DND-41 (cell line): Measurements from ENCODE around the gene FAM83G.

Experiments used
- ATAC-seq: fragments of 200-7000 bp; cut with Tn5 transposase; 3 replicates; pipeline ENCODE4 v1.9.1; 2021; ENCODE audit warnings: low read depth; ENCODE audit not compliant: insufficient read depth
- DNase-seq: peaks from one replicate; pipeline ENCODE4 v3.0.0-alpha.2; 2020
- H2AFZ ChIP-seq: 2 replicates; pipeline ENCODE4 v1.6.0; 2012; ENCODE audit warnings: low read depth, low read length
- H3K27ac ChIP-seq: 2 replicates; pipeline ENCODE4 v1.5.1; 2012; ENCODE audit warnings: low read length, inconsistent platforms
- H3K27me3 ChIP-seq: fragments of 200-600 bp; sonication (generic); 2 replicates; pipeline ENCODE4 v1.6.0; 2012; ENCODE audit warnings: low read length, mild to moderate bottlenecking, inconsistent platforms; ENCODE audit not compliant: insufficient read depth, poor library complexity
- H3K36me3 ChIP-seq: 2 replicates; pipeline ENCODE4 v1.5.1; 2012; ENCODE audit warnings: low read length, inconsistent platforms; ENCODE audit not compliant: insufficient read depth
- H3K4me1 ChIP-seq: 2 replicates; pipeline ENCODE4 v1.5.1; 2012; ENCODE audit warnings: mild to moderate bottlenecking, low read length; ENCODE audit not compliant: insufficient read depth
- H3K4me2 ChIP-seq: 2 replicates; pipeline ENCODE4 v1.6.0; 2012; ENCODE audit warnings: mild to moderate bottlenecking, moderate library complexity, low read length, inconsistent platforms; ENCODE audit not compliant: insufficient read depth
- H3K4me3 ChIP-seq, 2 experiments: fragments of 200-600 bp in 1 of 2; shearing (Covaris generic) in 1 of 2; 2 replicates each; pipeline ENCODE4 v1.5.1; 2012 to 2016; ENCODE audit warnings: inconsistent platforms in 2 of 2, low read length in 2 of 2, mild to moderate bottlenecking in 2 of 2, low read depth in 1 of 2, moderate library complexity in 1 of 2
- H3K79me2 ChIP-seq: 2 replicates; pipeline ENCODE4 v1.6.0; 2012; ENCODE audit warnings: low read length, inconsistent platforms; ENCODE audit not compliant: insufficient read depth
- H3K9ac ChIP-seq: 2 replicates; pipeline ENCODE4 v1.6.0; 2012; ENCODE audit warnings: low read depth, mild to moderate bottlenecking, inconsistent platforms, low read length, moderate library complexity
- H3K9me3 ChIP-seq: 2 replicates; pipeline ENCODE4 v1.5.1; 2012; ENCODE audit warnings: low read length, moderate library complexity, mild to moderate bottlenecking, inconsistent platforms; ENCODE audit not compliant: insufficient read depth, severe bottlenecking
- H4K20me1 ChIP-seq: 2 replicates; pipeline ENCODE4 v1.6.0; 2012; ENCODE audit warnings: low read length; ENCODE audit not compliant: insufficient read depth
- CTCF ChIP-seq: IDR thresholded peaks from 2 replicates; pipeline ENCODE4 v1.5.1; 2012; ENCODE audit warnings: borderline replicate concordance, low read length, moderate library complexity, mild to moderate bottlenecking; ENCODE audit not compliant: poor library complexity, severe bottlenecking; ENCODE audit errors: extremely low read depth
- EZH2 ChIP-seq: IDR thresholded peaks from 3 replicates; pipeline ENCODE4 v1.6.1; 2012; ENCODE audit warnings: borderline replicate concordance, low read depth, mild to moderate bottlenecking, moderate library complexity, low read length, inconsistent platforms; ENCODE audit not compliant: severe bottlenecking

FAM83G gene

GRCh38 chr17:18959071-18959844 lies 45.3 kb downstream of the FAM83G start:
- H3K79me2 ChIP-seq = no peaks in the 10 kb centered on the region
- ATAC-seq (no peak), DNase-seq (no peak)
- no peak overlapping the region for H3K4me3 ChIP-seq
- no peak for TF ChIP-seq CTCF
- no peak for TF ChIP-seq EZH2
- H4K20me1 ChIP-seq = peaks cover 10% of the 10 kb centered on the region
- peaks cover 8% of the 10 kb centered on the region for H3K4me1 ChIP-seq
- H3K27ac ChIP-seq = no peak overlapping the region
- H3K27me3 ChIP-seq = no peaks in the 10 kb centered on the region
- H3K4me2 ChIP-seq = no peak overlapping the region
- H2AFZ ChIP-seq = no peak overlapping the region
- H3K9me3 ChIP-seq = no peaks in the 10 kb centered on the region
- H3K36me3 ChIP-seq = no peaks in the 10 kb centered on the region
- no peak overlapping the region for H3K9ac ChIP-seq

GRCh38 chr17:18958611-18959010 lies 46.0 kb downstream of the FAM83G start:
- Histone ChIP-seq H2AFZ (no peak overlapping the region), H3K9me3 (no peaks in the 10 kb centered on the region), H3K36me3 (no peaks in the 10 kb centered on the region), H3K27me3 (no peaks in the 10 kb centered on the region), H4K20me1 (peaks cover 10% of the 10 kb centered on the region), H3K4me3 (no peak overlapping the region), H3K79me2 (no peaks in the 10 kb centered on the region), H3K27ac (no peak overlapping the region), H3K4me1 (peaks cover 8% of the 10 kb centered on the region), H3K9ac (no peak overlapping the region), H3K4me2 (no peak overlapping the region)
- ATAC-seq (no peak), DNase-seq (no peak)
- TF ChIP-seq EZH2 (no peak), CTCF (no peak)

GRCh38 chr17:18957831-18958230 lies 46.7 kb downstream of the FAM83G start:
- DNase-seq = no peak
- Histone ChIP-seq H3K4me3 (no peak overlapping the region), H3K4me2 (no peak overlapping the region), H3K36me3 (no peaks in the 10 kb centered on the region), H3K9me3 (no peaks in the 10 kb centered on the region), H3K79me2 (no peaks in the 10 kb centered on the region), H3K27ac (no peak overlapping the region), H3K4me1 (peaks cover 8% of the 10 kb centered on the region), H4K20me1 (peaks cover 10% of the 10 kb centered on the region), H3K27me3 (no peaks in the 10 kb centered on the region), H2AFZ (no peak overlapping the region), H3K9ac (no peak overlapping the region)
- no peak for ATAC-seq
- no peak for TF ChIP-seq EZH2
- TF ChIP-seq CTCF = no peak
